Osteocyte (in vitro differentiated cells): Measurements from ENCODE around the gene CLCN3. TPM values are rescaled to one million over a fixed set of nuclear protein-coding genes. Genes with fewer than 3 reads are reported as not detected.

Source experiments
- DNase-seq: peaks from one replicate; pipeline ENCODE4 v3.0.0; 2021; ENCODE audit warnings: mixed read lengths; ENCODE audit not compliant: unreplicated experiment; ENCODE audit errors: extremely low spot score
- H3K27ac Mint-ChIP-seq: one replicate; pipeline ENCODE4 v1.8.0; 2021; ENCODE audit warnings: mild to moderate bottlenecking, mixed read lengths; ENCODE audit not compliant: unreplicated experiment
- H3K27me3 Mint-ChIP-seq: one replicate; pipeline ENCODE4 v1.8.0; 2021; ENCODE audit warnings: mixed read lengths; ENCODE audit not compliant: unreplicated experiment
- H3K36me3 Mint-ChIP-seq: one replicate; pipeline ENCODE4 v1.8.0; 2021; ENCODE audit warnings: mixed read lengths; ENCODE audit not compliant: unreplicated experiment
- H3K4me1 Mint-ChIP-seq: one replicate; pipeline ENCODE4 v1.8.0; 2021; ENCODE audit warnings: mixed read lengths; ENCODE audit not compliant: unreplicated experiment
- H3K4me3 Mint-ChIP-seq: one replicate; pipeline ENCODE4 v1.8.0; 2021; ENCODE audit warnings: mild to moderate bottlenecking, moderate library complexity, mixed read lengths; ENCODE audit not compliant: unreplicated experiment
- H3K9me3 Mint-ChIP-seq: one replicate; pipeline ENCODE4 v1.8.0; 2021; ENCODE audit warnings: mixed read lengths; ENCODE audit not compliant: unreplicated experiment
- total RNA-seq: library from RNA; stranded (reverse); gene quantifications from 2 replicates; pipeline ENCODE4 v1.2.1, GENCODE V29; 2021
- TF ChIP-seq, protein P1 (sequence below): fragments of 200-600 bp; sonication (generic); IDR thresholded peaks from 2 replicates; pipeline ENCODE4 v1.5.0; 2021; ENCODE audit warnings: antibody characterized with exemption, mild to moderate bottlenecking, moderate library complexity

The CLCN3 gene
- total RNA-seq, 1 donor from 2014 or later, result 38.0 TPM

DNA sequence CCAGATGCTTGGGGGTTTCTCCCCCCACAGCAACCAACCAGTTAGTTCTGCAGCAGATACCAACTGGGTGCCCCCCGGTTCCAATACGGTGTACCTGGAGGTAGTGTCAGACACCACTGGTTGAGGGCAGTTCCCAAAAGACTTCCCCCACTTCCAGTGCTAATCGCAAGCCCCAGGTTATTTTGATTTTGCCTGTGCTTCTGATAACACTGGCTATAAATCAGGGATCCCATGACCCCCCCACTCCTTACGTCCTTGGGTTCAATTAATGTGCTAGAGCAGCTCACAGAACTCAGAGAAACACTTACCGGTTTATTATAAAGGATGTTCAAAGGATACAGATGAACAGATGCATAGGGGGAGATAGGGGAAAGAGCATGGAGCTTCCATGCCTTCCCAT lies 5.5 kb downstream of the CLCN3 start:
- peaks cover 5% of the 10 kb centered on the region for H3K36me3 Mint-ChIP-seq
- H3K27ac Mint-ChIP-seq, result no peak overlapping the region
- H3K27me3 Mint-ChIP-seq, result no peaks in the 10 kb centered on the region
- no peak for DNase-seq
- no peaks in the 10 kb centered on the region for H3K9me3 Mint-ChIP-seq
- H3K4me1 Mint-ChIP-seq, result peaks cover 22% of the 10 kb centered on the region
- TF ChIP-seq, protein P1, sequence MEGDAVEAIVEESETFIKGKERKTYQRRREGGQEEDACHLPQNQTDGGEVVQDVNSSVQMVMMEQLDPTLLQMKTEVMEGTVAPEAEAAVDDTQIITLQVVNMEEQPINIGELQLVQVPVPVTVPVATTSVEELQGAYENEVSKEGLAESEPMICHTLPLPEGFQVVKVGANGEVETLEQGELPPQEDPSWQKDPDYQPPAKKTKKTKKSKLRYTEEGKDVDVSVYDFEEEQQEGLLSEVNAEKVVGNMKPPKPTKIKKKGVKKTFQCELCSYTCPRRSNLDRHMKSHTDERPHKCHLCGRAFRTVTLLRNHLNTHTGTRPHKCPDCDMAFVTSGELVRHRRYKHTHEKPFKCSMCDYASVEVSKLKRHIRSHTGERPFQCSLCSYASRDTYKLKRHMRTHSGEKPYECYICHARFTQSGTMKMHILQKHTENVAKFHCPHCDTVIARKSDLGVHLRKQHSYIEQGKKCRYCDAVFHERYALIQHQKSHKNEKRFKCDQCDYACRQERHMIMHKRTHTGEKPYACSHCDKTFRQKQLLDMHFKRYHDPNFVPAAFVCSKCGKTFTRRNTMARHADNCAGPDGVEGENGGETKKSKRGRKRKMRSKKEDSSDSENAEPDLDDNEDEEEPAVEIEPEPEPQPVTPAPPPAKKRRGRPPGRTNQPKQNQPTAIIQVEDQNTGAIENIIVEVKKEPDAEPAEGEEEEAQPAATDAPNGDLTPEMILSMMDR, result no peak
- no peak overlapping the region for H3K4me3 Mint-ChIP-seq

GRCh38 chr4:169626331-169627282 lies 6.2 kb downstream of the CLCN3 start:
- Mint-ChIP-seq H3K4me3 (no peak overlapping the region), H3K36me3 (peaks cover 5% of the 10 kb centered on the region), H3K9me3 (no peaks in the 10 kb centered on the region), H3K27me3 (no peaks in the 10 kb centered on the region), H3K27ac (no peak overlapping the region), H3K4me1 (peaks cover 17% of the 10 kb centered on the region)
- TF ChIP-seq, protein P1, result no peak
- no peak for DNase-seq

GRCh38 chr4:169627307-169627706 lies 6.9 kb downstream of the CLCN3 start:
- Mint-ChIP-seq H3K9me3 (no peaks in the 10 kb centered on the region), H3K27me3 (no peaks in the 10 kb centered on the region), H3K27ac (no peak overlapping the region), H3K36me3 (peaks cover 5% of the 10 kb centered on the region), H3K4me3 (no peak overlapping the region), H3K4me1 (peaks cover 14% of the 10 kb centered on the region)
- DNase-seq, result no peak
- TF ChIP-seq, protein P1, result no peak

- no peaks in the 10 kb centered on the region for H3K27me3 Mint-ChIP-seq
- no peak for DNase-seq
- TF ChIP-seq, protein P1, result no peak
- peaks cover 5% of the 10 kb centered on the region for H3K4me1 Mint-ChIP-seq
- no peak overlapping the region for H3K27ac Mint-ChIP-seq
- H3K9me3 Mint-ChIP-seq, result no peaks in the 10 kb centered on the region
- H3K4me3 Mint-ChIP-seq, result no peak overlapping the region
- H3K36me3 Mint-ChIP-seq, result peaks cover 5% of the 10 kb centered on the region
Observed at GRCh38 chr4:169628579-169628978, 8.2 kb downstream of the CLCN3 start.

DNA sequence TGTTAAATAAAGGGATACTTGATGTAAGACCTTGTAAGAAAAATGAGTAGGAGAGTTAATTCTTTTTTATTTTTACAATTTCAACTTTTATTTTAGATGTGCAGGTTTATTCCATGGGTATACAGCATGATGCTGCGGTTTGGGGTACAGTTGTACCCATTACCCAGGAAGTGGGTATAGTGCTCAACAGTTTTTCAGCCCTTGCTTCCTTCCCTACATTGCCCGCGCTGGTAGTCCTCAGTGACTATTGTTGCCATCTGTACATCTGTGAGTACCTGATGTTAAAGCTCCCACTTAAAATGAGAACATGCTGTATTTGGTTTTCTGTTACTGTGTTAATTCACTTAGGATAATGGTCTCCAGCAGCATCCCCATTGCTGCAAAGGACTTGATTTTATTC lies 9.7 kb downstream of the CLCN3 start:
- TF ChIP-seq, protein P1, result no peak
- Mint-ChIP-seq H3K27me3 (no peaks in the 10 kb centered on the region), H3K4me1 (peaks cover 3% of the 10 kb centered on the region), H3K9me3 (no peaks in the 10 kb centered on the region), H3K4me3 (no peak overlapping the region), H3K36me3 (peaks cover 7% of the 10 kb centered on the region), H3K27ac (no peak overlapping the region)
- DNase-seq, result no peak
